ENCODE results near the gene MID1. TPM values are rescaled to one million over a fixed set of nuclear protein-coding genes. Genes with fewer than 3 reads are reported as not detected.

Gene MID1
- total and polyA plus RNA-seq, 9 donors, result 17.5 to 28.9 (median 21.2) TPM

GRCh38 chrX:10484683-10485247 lies 135.6 kb downstream of the MID1 start:
- WGBS (ENCODE audit: insufficient coverage), result 16% methylated on average over 2 of the region's 7 CpGs
- Histone ChIP-seq H3K4me1 (ENCODE audit: control insufficient read depth, insufficient read depth, low read length) (peaks cover 6% of the 10 kb centered on the region), H3K27me3 (ENCODE audit: control insufficient read depth, insufficient read depth, low read length) (peaks cover 11% of the 10 kb centered on the region), H3K27ac (ENCODE audit: low read length) (peak overlapping the region; percentile 81), H3K36me3 (ENCODE audit: control insufficient read depth, insufficient read depth, low read length) (no peaks in the 10 kb centered on the region), H3K9me3 (replicated peaks; ENCODE audit: control insufficient read depth, low read depth, low read length) (no peaks in the 10 kb centered on the region), H3K4me3 (ENCODE audit: low read length) (no peak overlapping the region)
- no peak for DNase-seq

GRCh38 chrX:10483191-10483831 lies 137.1 kb downstream of the MID1 start:
- peak; percentile 61 for DNase-seq
- Histone ChIP-seq H3K9me3 (replicated peaks; ENCODE audit: control insufficient read depth, low read depth, low read length) (no peaks in the 10 kb centered on the region), H3K36me3 (ENCODE audit: control insufficient read depth, insufficient read depth, low read length) (peaks cover 2% of the 10 kb centered on the region), H3K27ac (ENCODE audit: low read length) (peak overlapping the region; percentile 81), H3K27me3 (ENCODE audit: control insufficient read depth, insufficient read depth, low read length) (peaks cover 11% of the 10 kb centered on the region), H3K4me3 (ENCODE audit: low read length) (no peak overlapping the region), H3K4me1 (ENCODE audit: control insufficient read depth, insufficient read depth, low read length) (peaks cover 6% of the 10 kb centered on the region)
- WGBS (ENCODE audit: insufficient coverage), result 20% methylated on average over 1 of the region's 9 CpGs

GRCh38 chrX:10482708-10483107 lies 137.7 kb downstream of the MID1 start:
- peaks cover 11% of the 10 kb centered on the region for H3K27me3 ChIP-seq (ENCODE audit: control insufficient read depth, insufficient read depth, low read length)
- peaks cover 6% of the 10 kb centered on the region for H3K4me1 ChIP-seq (ENCODE audit: control insufficient read depth, insufficient read depth, low read length)
- H3K36me3 ChIP-seq (ENCODE audit: control insufficient read depth, insufficient read depth, low read length), result peaks cover 3% of the 10 kb centered on the region
- no peak overlapping the region for H3K4me3 ChIP-seq (ENCODE audit: low read length)
- no CpG with 5 or more reads among the region's 5 CpGs for WGBS (ENCODE audit: insufficient coverage)
- H3K9me3 ChIP-seq (replicated peaks; ENCODE audit: control insufficient read depth, low read depth, low read length), result no peaks in the 10 kb centered on the region
- no peak for DNase-seq
- peak overlapping the region; percentile 81 for H3K27ac ChIP-seq (ENCODE audit: low read length)

GRCh38 chrX:10482261-10482660 lies 138.1 kb downstream of the MID1 start:
- peaks cover 6% of the 10 kb centered on the region for H3K4me1 ChIP-seq (ENCODE audit: control insufficient read depth, insufficient read depth, low read length)
- peak overlapping the region; percentile 81 for H3K27ac ChIP-seq (ENCODE audit: low read length)
- H3K4me3 ChIP-seq (ENCODE audit: low read length), result no peak overlapping the region
- H3K27me3 ChIP-seq (ENCODE audit: control insufficient read depth, insufficient read depth, low read length), result peaks cover 11% of the 10 kb centered on the region
- WGBS (ENCODE audit: insufficient coverage), result 48% methylated on average over 7 of the region's 9 CpGs
- H3K36me3 ChIP-seq (ENCODE audit: control insufficient read depth, insufficient read depth, low read length), result peaks cover 3% of the 10 kb centered on the region
- DNase-seq, result peak; percentile 40
- no peaks in the 10 kb centered on the region for H3K9me3 ChIP-seq (replicated peaks; ENCODE audit: control insufficient read depth, low read depth, low read length)

GRCh38 chrX:10480861-10481260 lies 139.5 kb downstream of the MID1 start:
- no peak overlapping the region for H3K27ac ChIP-seq (ENCODE audit: low read length)
- H3K4me3 ChIP-seq (ENCODE audit: low read length), result no peak overlapping the region
- peaks cover 3% of the 10 kb centered on the region for H3K36me3 ChIP-seq (ENCODE audit: control insufficient read depth, insufficient read depth, low read length)
- H3K27me3 ChIP-seq (ENCODE audit: control insufficient read depth, insufficient read depth, low read length), result peaks cover 9% of the 10 kb centered on the region
- DNase-seq, result no peak
- peaks cover 6% of the 10 kb centered on the region for H3K4me1 ChIP-seq (ENCODE audit: control insufficient read depth, insufficient read depth, low read length)
- WGBS (ENCODE audit: insufficient coverage), result 100% methylated on average over 1 of the region's 5 CpGs
- no peaks in the 10 kb centered on the region for H3K9me3 ChIP-seq (replicated peaks; ENCODE audit: control insufficient read depth, low read depth, low read length)

GRCh38 chrX:10479508-10479907 lies 140.9 kb downstream of the MID1 start:
- 100% methylated on average over 1 of the region's 3 CpGs for WGBS (ENCODE audit: insufficient coverage)

GRCh38 chrX:10477525-10477924 lies 142.9 kb downstream of the MID1 start:
- peaks cover 3% of the 10 kb centered on the region for H3K36me3 ChIP-seq (ENCODE audit: control insufficient read depth, insufficient read depth, low read length)
- no peaks in the 10 kb centered on the region for H3K4me1 ChIP-seq (ENCODE audit: control insufficient read depth, insufficient read depth, low read length)
- H3K27me3 ChIP-seq (ENCODE audit: control insufficient read depth, insufficient read depth, low read length), result peaks cover 3% of the 10 kb centered on the region
- no peaks in the 10 kb centered on the region for H3K9me3 ChIP-seq (replicated peaks; ENCODE audit: control insufficient read depth, low read depth, low read length)
- DNase-seq, result no peak
- H3K4me3 ChIP-seq (ENCODE audit: low read length), result no peak overlapping the region
- no CpG with 5 or more reads among the region's 3 CpGs for WGBS (ENCODE audit: insufficient coverage)
- H3K27ac ChIP-seq (ENCODE audit: low read length), result no peak overlapping the region

More at GRCh38 chrX:10479508-10479907, 140.9 kb downstream of the MID1 start:
- no peaks in the 10 kb centered on the region for H3K9me3 ChIP-seq (replicated peaks; ENCODE audit: control insufficient read depth, low read depth, low read length)
- H3K27me3 ChIP-seq (ENCODE audit: control insufficient read depth, insufficient read depth, low read length), result peaks cover 6% of the 10 kb centered on the region
- H3K4me1 ChIP-seq (ENCODE audit: control insufficient read depth, insufficient read depth, low read length), result peaks cover 6% of the 10 kb centered on the region
- no peak overlapping the region for H3K4me3 ChIP-seq (ENCODE audit: low read length)
- H3K27ac ChIP-seq (ENCODE audit: low read length), result no peak overlapping the region
- peaks cover 3% of the 10 kb centered on the region for H3K36me3 ChIP-seq (ENCODE audit: control insufficient read depth, insufficient read depth, low read length)
- no peak for DNase-seq

- peak; percentile 57 for DNase-seq
- no peak overlapping the region for H3K4me3 ChIP-seq (ENCODE audit: low read length)
- H3K9me3 ChIP-seq (replicated peaks; ENCODE audit: control insufficient read depth, low read depth, low read length), result no peaks in the 10 kb centered on the region
- WGBS (ENCODE audit: insufficient coverage), result 100% methylated on average over 1 of the region's 6 CpGs
- H3K27me3 ChIP-seq (ENCODE audit: control insufficient read depth, insufficient read depth, low read length), result no peaks in the 10 kb centered on the region
- H3K4me1 ChIP-seq (ENCODE audit: control insufficient read depth, insufficient read depth, low read length), result no peaks in the 10 kb centered on the region
- H3K27ac ChIP-seq (ENCODE audit: low read length), result no peak overlapping the region
- H3K36me3 ChIP-seq (ENCODE audit: control insufficient read depth, insufficient read depth, low read length), result peaks cover 3% of the 10 kb centered on the region
Observed at GRCh38 chrX:10474913-10475568, 145.3 kb downstream of the MID1 start.

GRCh38 chrX:10474510-10474909 lies 145.9 kb downstream of the MID1 start:
- WGBS (ENCODE audit: insufficient coverage), result no CpG with 5 or more reads among the region's 1 CpG
- no peak overlapping the region for H3K27ac ChIP-seq (ENCODE audit: low read length)

GRCh38 chrX:10471418-10471817 lies 149.0 kb downstream of the MID1 start:
- Histone ChIP-seq H3K9me3 (replicated peaks; ENCODE audit: control insufficient read depth, low read depth, low read length) (no peaks in the 10 kb centered on the region), H3K4me1 (ENCODE audit: control insufficient read depth, insufficient read depth, low read length) (no peaks in the 10 kb centered on the region), H3K4me3 (ENCODE audit: low read length) (no peak overlapping the region), H3K27me3 (ENCODE audit: control insufficient read depth, insufficient read depth, low read length) (no peaks in the 10 kb centered on the region), H3K27ac (ENCODE audit: low read length) (no peak overlapping the region), H3K36me3 (ENCODE audit: control insufficient read depth, insufficient read depth, low read length) (no peaks in the 10 kb centered on the region)
- DNase-seq, result no peak
- WGBS (ENCODE audit: insufficient coverage), result 80% methylated on average over 1 of the region's 3 CpGs

More at GRCh38 chrX:10474510-10474909, 145.9 kb downstream of the MID1 start:
- Histone ChIP-seq H3K9me3 (replicated peaks; ENCODE audit: control insufficient read depth, low read depth, low read length) (no peaks in the 10 kb centered on the region), H3K4me3 (ENCODE audit: low read length) (no peak overlapping the region), H3K36me3 (ENCODE audit: control insufficient read depth, insufficient read depth, low read length) (peaks cover 3% of the 10 kb centered on the region), H3K4me1 (ENCODE audit: control insufficient read depth, insufficient read depth, low read length) (no peaks in the 10 kb centered on the region), H3K27me3 (ENCODE audit: control insufficient read depth, insufficient read depth, low read length) (no peaks in the 10 kb centered on the region)
- DNase-seq, result no peak
